ENCODE measurements around the gene PSMB5. TPM values are rescaled to one million over a fixed set of nuclear protein-coding genes. Genes with fewer than 3 reads are reported as not detected.

The PSMB5 gene
- total and polyA plus RNA-seq, 7 experiments from 2014 or later: 19.2 to 74.2 (median 37.4) TPM

DNA sequence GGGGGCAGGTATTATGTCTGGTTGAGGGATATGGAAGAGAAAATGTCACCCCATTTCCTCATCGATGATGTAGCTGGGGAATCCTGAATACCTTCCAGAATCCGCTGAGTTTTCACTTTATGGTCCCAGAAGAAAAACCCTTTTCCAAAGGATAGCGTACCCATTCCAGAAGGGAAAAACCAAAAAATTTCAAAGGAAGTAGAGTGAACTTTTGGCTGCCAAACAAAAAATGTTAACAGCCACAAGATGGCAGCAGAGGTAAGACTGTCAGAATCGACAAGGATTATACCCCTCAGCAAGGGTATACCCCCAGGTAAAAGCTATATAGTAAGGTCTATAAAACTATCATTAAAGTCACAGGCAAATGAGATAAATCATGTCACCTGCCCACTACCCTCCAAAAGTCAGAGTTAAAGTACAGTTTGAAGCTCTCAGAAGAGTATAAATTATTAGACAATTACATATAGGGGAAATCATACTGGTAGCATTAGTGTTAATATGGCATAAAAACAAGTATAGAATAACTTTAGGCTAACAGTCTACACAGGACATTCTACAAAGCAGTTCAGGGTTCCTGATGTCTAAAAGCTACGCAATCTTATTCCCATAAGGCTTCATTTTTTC lies 42.2 kb upstream of the PSMB5 start:
- H3K4me3 Mint-ChIP-seq: no peak overlapping the region
- no peaks in the 10 kb centered on the region for H3K27me3 Mint-ChIP-seq
- ATAC-seq: peak; percentile 63
- peaks cover 13 to 35% (median 21%) of the 10 kb centered on the region in 5 donors for H3K36me3 Mint-ChIP-seq
- peaks cover 8 to 28% (median 17%) of the 10 kb centered on the region in 7 donors for H3K4me1 Mint-ChIP-seq
- peaks cover 47 to 90% (median 53%) of the 10 kb centered on the region in 3 experiments for H3K36me3 ChIP-seq (ENCODE audit: control insufficient read depth in 2 of 3, insufficient read depth in 3 of 3, low read length in 3 of 3)
- no peak overlapping the region for H3K4me3 ChIP-seq (ENCODE audit: low read length)
- peak in 5 of 9 donors; percentile 33 to 55 (median 49) for DNase-seq
- H3K9me3 Mint-ChIP-seq: no peaks in the 10 kb centered on the region
- H3K9me3 ChIP-seq (ENCODE audit: control insufficient read depth in 2 of 3, low read length in 3 of 3): no peaks in the 10 kb centered on the region
- peaks cover 1 to 2% of the 10 kb centered on the region in 2 donors for H3K4me1 ChIP-seq (ENCODE audit: control insufficient read depth in 2 of 2, insufficient read depth in 2 of 2, low read length in 2 of 2)
- CTCF ChIA-PET: interaction anchor here (0.7 to 3.0 kb wide), 22 partner anchors 8 to 303 kb away, joined by 3 to 32 read pairs (median 4); partner anchors contain the start of genes ACIN1, AJUBA, C14orf119 and CEBPE
- peak overlapping the region in 2 of 9 donors; percentile 47 to 57 for H3K27ac Mint-ChIP-seq
- H3K27me3 ChIP-seq (ENCODE audit: control insufficient read depth in 2 of 2, insufficient read depth in 2 of 2, low read length in 2 of 2): no peaks in the 10 kb centered on the region
- H3K27ac ChIP-seq (ENCODE audit: low read depth, low read length): peak overlapping the region; percentile 3
- intact Hi-C loops (cut with micrococcal nuclease): loop anchor here (1.0 kb wide), 3 partner anchors 8 to 110 kb away; no protein-coding TSS in a partner anchor
- POLR2A ChIA-PET: interaction anchor here (0.7 to 4.1 kb wide), 9 partner anchors 8 to 194 kb away, joined by 4 to 25 read pairs (median 5); partner anchors contain the start of genes ACIN1, AJUBA, C14orf119 and REM2

DNA sequence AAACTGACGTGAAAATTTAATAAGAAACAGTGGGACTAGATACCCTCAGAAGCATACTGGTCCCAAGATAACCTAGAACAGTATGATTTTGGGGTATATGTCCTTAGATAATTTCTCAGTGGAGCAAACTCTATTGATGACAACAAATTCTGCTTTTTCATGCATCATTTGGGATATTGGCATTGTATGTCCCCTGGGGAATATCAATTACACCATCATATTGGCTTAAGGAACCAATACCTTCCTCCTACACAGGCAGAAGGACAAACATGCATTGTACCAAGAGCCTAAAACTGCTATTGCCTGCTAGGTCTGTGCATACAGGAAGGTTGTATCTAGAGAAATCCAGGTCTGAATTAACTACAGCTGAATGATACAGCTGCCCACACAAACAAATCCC lies 40.2 kb upstream of the PSMB5 start:
- peaks cover 33 to 70% (median 39%) of the 10 kb centered on the region in 3 experiments for H3K36me3 ChIP-seq (ENCODE audit: control insufficient read depth in 2 of 3, insufficient read depth in 3 of 3, low read length in 3 of 3)
- ATAC-seq (no peak), DNase-seq (no peak)
- CTCF ChIA-PET: interaction anchor here (0.6 to 2.1 kb wide), 5 partner anchors 16 to 112 kb away, joined by 3 to 11 read pairs (median 5); no protein-coding TSS in a partner anchor
- H3K27ac ChIP-seq (ENCODE audit: low read depth, low read length): no peak overlapping the region
- Mint-ChIP-seq H3K36me3 (peaks cover 5 to 22% (median 18%) of the 10 kb centered on the region in 5 donors), H3K4me1 (peaks cover 22 to 42% (median 30%) of the 10 kb centered on the region in 7 donors), H3K9me3 (no peaks in the 10 kb centered on the region), H3K27me3 (no peaks in the 10 kb centered on the region), H3K4me3 (no peak overlapping the region), H3K27ac (peak overlapping the region in 1 of 9 donors; percentile 34)
- H3K4me3 ChIP-seq (ENCODE audit: low read length): no peak overlapping the region
- POLR2A ChIA-PET: interaction anchor here (0.6 to 4.1 kb wide), 3 partner anchors 16 to 229 kb away, joined by 3 to 20 read pairs (median 6); no protein-coding TSS in a partner anchor
- no peaks in the 10 kb centered on the region for H3K9me3 ChIP-seq (ENCODE audit: control insufficient read depth in 2 of 3, low read length in 3 of 3)
- intact Hi-C loops (cut with micrococcal nuclease): loop anchor here in 1 of 2 donors (5.0 kb wide), 1 partner anchor 503 kb away; no protein-coding TSS in a partner anchor
- no peaks in the 10 kb centered on the region for H3K27me3 ChIP-seq (ENCODE audit: control insufficient read depth in 2 of 2, insufficient read depth in 2 of 2, low read length in 2 of 2)
- H3K4me1 ChIP-seq (ENCODE audit: control insufficient read depth in 2 of 2, insufficient read depth in 2 of 2, low read length in 2 of 2): peaks cover 16% of the 10 kb centered on the region in 2 donors

- Histone ChIP-seq H3K36me3 (ENCODE audit: control insufficient read depth in 2 of 3, insufficient read depth in 3 of 3, low read length in 3 of 3) (peaks cover 21 to 60% (median 27%) of the 10 kb centered on the region in 3 experiments), H3K9me3 (ENCODE audit: control insufficient read depth in 2 of 3, low read length in 3 of 3) (no peaks in the 10 kb centered on the region), H3K4me3 (ENCODE audit: low read length) (peak overlapping the region; percentile 85), H3K27ac (ENCODE audit: low read depth, low read length) (peak overlapping the region; percentile 81), H3K4me1 (ENCODE audit: control insufficient read depth in 2 of 2, insufficient read depth in 2 of 2, low read length in 2 of 2) (peaks cover 16 to 28% of the 10 kb centered on the region in 2 donors), H3K27me3 (ENCODE audit: control insufficient read depth in 2 of 2, insufficient read depth in 2 of 2, low read length in 2 of 2) (no peaks in the 10 kb centered on the region)
- no peak for DNase-seq
- ChIA-PET POLR2A (interaction anchor here (0.6 to 3.1 kb wide), 7 partner anchors 10 to 230 kb away, joined by 3 to 25 read pairs (median 6); partner anchors contain the start of genes ACIN1, C14orf119, CEBPE and PPP1R3E), CTCF (interaction anchor here (1.1 to 3.2 kb wide), 8 partner anchors 10 to 114 kb away, joined by 3 to 15 read pairs (median 4); partner anchors contain the start of genes ACIN1, C14orf119 and CDH24)
- ATAC-seq: no peak
- H3K4me3 Mint-ChIP-seq: peak overlapping the region; percentile 82 to 98 (median 94)
- H3K36me3 Mint-ChIP-seq: peaks cover 0 to 16% (median 12%) of the 10 kb centered on the region in 5 donors
- no peaks in the 10 kb centered on the region for H3K27me3 Mint-ChIP-seq
- H3K27ac Mint-ChIP-seq: peak overlapping the region; percentile 81 to 98 (median 89)
- no peaks in the 10 kb centered on the region for H3K9me3 Mint-ChIP-seq
- intact Hi-C loops (cut with micrococcal nuclease): loop anchor here (1.0 to 5.0 kb wide), 5 partner anchors 23 to 500 kb away; partner anchors contain the start of genes ACIN1 (in 2 of the 2), C14orf119 (in 2 of the 2) and PPP1R3E (in 1 of the 2)
- H3K4me1 Mint-ChIP-seq: peaks cover 30 to 47% (median 41%) of the 10 kb centered on the region in 7 donors
These were observed 37.3 kb upstream of the PSMB5 start for GRCh38 chr14:23071921-23072539.

GRCh38 chr14:23071244-23071920 lies 36.7 kb upstream of the PSMB5 start:
- H3K36me3 ChIP-seq (ENCODE audit: control insufficient read depth in 2 of 3, insufficient read depth in 3 of 3, low read length in 3 of 3): peaks cover 19 to 60% (median 21%) of the 10 kb centered on the region in 3 experiments
- no peaks in the 10 kb centered on the region for H3K9me3 ChIP-seq (ENCODE audit: control insufficient read depth in 2 of 3, low read length in 3 of 3)
- CTCF ChIA-PET: interaction anchor here (0.7 to 3.2 kb wide), 10 partner anchors 10 to 115 kb away, joined by 3 to 15 read pairs (median 4); partner anchors contain the start of genes ACIN1, C14orf119 and CDH24
- H3K4me3 ChIP-seq (ENCODE audit: low read length): peak overlapping the region; percentile 85
- DNase-seq: peak; percentile 55 to 83 (median 72)
- intact Hi-C loops (cut with micrococcal nuclease): loop anchor here (1.0 to 5.0 kb wide), 5 partner anchors 24 to 499 kb away; partner anchors contain the start of genes ACIN1 (in 2 of the 2), C14orf119 (in 2 of the 2) and PPP1R3E (in 1 of the 2)
- H3K27me3 Mint-ChIP-seq: no peaks in the 10 kb centered on the region
- H3K27ac ChIP-seq (ENCODE audit: low read depth, low read length): peak overlapping the region; percentile 81
- peak overlapping the region; percentile 81 to 98 (median 89) for H3K27ac Mint-ChIP-seq
- ATAC-seq: peak; percentile 93
- H3K4me3 Mint-ChIP-seq: peak overlapping the region; percentile 82 to 98 (median 94)
- POLR2A ChIA-PET: interaction anchor here (0.6 to 3.1 kb wide), 7 partner anchors 10 to 231 kb away, joined by 3 to 25 read pairs (median 6); partner anchors contain the start of genes ACIN1, C14orf119, CEBPE and PPP1R3E
- peaks cover 0 to 19% (median 15%) of the 10 kb centered on the region in 5 donors for H3K36me3 Mint-ChIP-seq
- H3K4me1 ChIP-seq (ENCODE audit: control insufficient read depth in 2 of 2, insufficient read depth in 2 of 2, low read length in 2 of 2): peaks cover 16 to 28% of the 10 kb centered on the region in 2 donors
- H3K27me3 ChIP-seq (ENCODE audit: control insufficient read depth in 2 of 2, insufficient read depth in 2 of 2, low read length in 2 of 2): no peaks in the 10 kb centered on the region
- H3K9me3 Mint-ChIP-seq: no peaks in the 10 kb centered on the region
- H3K4me1 Mint-ChIP-seq: peaks cover 30 to 50% (median 41%) of the 10 kb centered on the region in 7 donors

DNA sequence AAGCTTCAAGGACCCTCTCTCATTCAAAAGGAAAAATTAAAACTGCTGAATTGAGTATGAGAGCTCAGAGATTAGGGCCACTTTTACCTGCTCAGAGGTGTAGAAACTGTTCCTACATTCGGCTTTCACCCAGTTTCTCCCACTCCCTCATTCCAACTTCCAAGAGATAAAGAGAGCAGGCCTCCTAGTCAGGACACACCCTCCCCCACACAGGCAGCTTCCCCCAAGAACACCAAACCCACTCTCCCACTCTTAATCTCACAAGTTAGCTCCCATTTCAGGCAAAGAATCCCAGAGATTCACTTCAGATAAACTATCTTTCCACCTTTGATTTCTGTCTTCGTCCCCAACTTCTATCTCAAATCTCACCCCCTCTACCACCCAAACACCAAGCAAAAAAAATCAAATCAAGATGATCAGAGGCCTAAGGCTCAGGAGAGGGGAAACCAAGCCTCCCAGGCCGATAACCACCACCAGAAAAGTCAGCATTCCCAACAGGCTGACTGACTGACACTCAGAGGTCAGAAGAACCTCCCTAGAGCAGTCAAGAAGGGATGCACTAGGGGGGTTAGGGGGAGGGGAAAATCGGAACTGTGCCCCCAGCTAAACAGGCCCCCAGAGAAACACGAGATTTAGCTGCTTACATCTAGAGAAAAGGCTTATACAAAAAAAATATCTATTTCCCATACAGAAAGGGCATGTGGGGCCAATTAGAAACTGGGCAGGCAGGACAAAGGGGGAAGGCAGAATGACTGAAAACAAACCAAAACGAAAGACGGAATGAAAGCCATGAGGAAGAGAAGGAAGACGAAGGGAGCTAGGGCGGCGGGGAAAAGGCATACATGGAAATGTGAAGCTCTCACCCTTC lies 35.8 kb upstream of the PSMB5 start:
- DNase-seq (no peak), ATAC-seq (no peak)
- peak overlapping the region; percentile 85 for H3K4me3 ChIP-seq (ENCODE audit: low read length)
- H3K27me3 ChIP-seq (ENCODE audit: control insufficient read depth in 2 of 2, insufficient read depth in 2 of 2, low read length in 2 of 2): no peaks in the 10 kb centered on the region
- peaks cover 16 to 28% of the 10 kb centered on the region in 2 donors for H3K4me1 ChIP-seq (ENCODE audit: control insufficient read depth in 2 of 2, insufficient read depth in 2 of 2, low read length in 2 of 2)
- Mint-ChIP-seq H3K4me1 (peaks cover 30 to 58% (median 46%) of the 10 kb centered on the region in 7 donors), H3K27ac (peak overlapping the region; percentile 81 to 98 (median 89)), H3K27me3 (no peaks in the 10 kb centered on the region), H3K9me3 (no peaks in the 10 kb centered on the region), H3K4me3 (peak overlapping the region; percentile 82 to 98 (median 94)), H3K36me3 (peaks cover 0 to 21% (median 19%) of the 10 kb centered on the region in 5 donors)
- H3K27ac ChIP-seq (ENCODE audit: low read depth, low read length): peak overlapping the region; percentile 81
- no peaks in the 10 kb centered on the region for H3K9me3 ChIP-seq (ENCODE audit: control insufficient read depth in 2 of 3, low read length in 3 of 3)
- intact Hi-C loops (cut with micrococcal nuclease): loop anchor here (1.0 to 5.0 kb wide), 5 partner anchors 25 to 498 kb away; partner anchors contain the start of genes ACIN1 (in 2 of the 2), C14orf119 (in 2 of the 2) and PPP1R3E (in 1 of the 2)
- ChIA-PET CTCF (interaction anchor here (0.7 to 3.2 kb wide), 7 partner anchors 9 to 84 kb away, joined by 3 to 15 read pairs (median 4); partner anchors contain the start of genes ACIN1 and C14orf119), POLR2A (interaction anchor here (1.2 to 3.1 kb wide), 4 partner anchors 11 to 76 kb away, joined by 4 to 25 read pairs (median 14); partner anchors contain the start of genes ACIN1, C14orf119 and CEBPE)
- peaks cover 20 to 60% (median 21%) of the 10 kb centered on the region in 3 experiments for H3K36me3 ChIP-seq (ENCODE audit: control insufficient read depth in 2 of 3, insufficient read depth in 3 of 3, low read length in 3 of 3)
